H9 (cell line): ENCODE data around the gene MYO15A. TPM values are rescaled to one million over a fixed set of nuclear protein-coding genes. Genes with fewer than 3 reads are reported as not detected.
A peak's percentile ranks its signal among the peaks of the same experiment; 100 is the strongest.

ENCODE experiments used
- DNase-seq: peaks from one replicate; pipeline ENCODE4 v3.0.0-alpha.2; 2017
- H2AFZ ChIP-seq: one replicate; pipeline ENCODE4 v1.6.1; 2013; ENCODE audit warnings: mild to moderate bottlenecking, low read length, control low read depth, moderate library complexity
- H2AK5ac ChIP-seq: 2 replicates; pipeline ENCODE4 v1.6.1; 2013; ENCODE audit warnings: low read length, control low read depth, mixed read lengths; ENCODE audit not compliant: insufficient read length
- H2BK120ac ChIP-seq: one replicate; pipeline ENCODE4 v1.6.1; 2013; ENCODE audit warnings: low read depth, mild to moderate bottlenecking, low read length, control low read depth, inconsistent platforms; ENCODE audit not compliant: poor library complexity, severe bottlenecking
- H2BK12ac ChIP-seq: 2 replicates; pipeline ENCODE4 v1.6.1; 2013; ENCODE audit warnings: low read length, control low read depth, mixed read lengths, low read depth; ENCODE audit not compliant: insufficient read length
- H2BK15ac ChIP-seq: 2 replicates; pipeline ENCODE4 v1.6.1; 2013; ENCODE audit warnings: low read depth, low read length, control low read depth
- H2BK20ac ChIP-seq: one replicate; pipeline ENCODE4 v1.6.1; 2013; ENCODE audit warnings: low read depth, mild to moderate bottlenecking, low read length, control low read depth, inconsistent platforms; ENCODE audit not compliant: poor library complexity, severe bottlenecking
- H2BK5ac ChIP-seq: 2 replicates; pipeline ENCODE4 v1.6.1; 2013; ENCODE audit warnings: low read length, control low read depth, mixed read lengths; ENCODE audit not compliant: insufficient read length
- H3K14ac ChIP-seq: 2 replicates; pipeline ENCODE4 v1.6.1; 2013; ENCODE audit warnings: low read length, control low read depth; ENCODE audit not compliant: insufficient read depth
- H3K18ac ChIP-seq: 2 replicates; pipeline ENCODE4 v1.6.1; 2013; ENCODE audit warnings: low read depth, mild to moderate bottlenecking, mixed read lengths, low read length, control low read depth; ENCODE audit not compliant: insufficient read length
- H3K23ac ChIP-seq: 2 replicates; pipeline ENCODE4 v1.6.1; 2013; ENCODE audit warnings: low read length, control low read depth, mixed read lengths, low read depth; ENCODE audit not compliant: insufficient read length
- H3K23me2 ChIP-seq: 2 replicates; pipeline ENCODE4 v1.6.1; 2013; ENCODE audit warnings: low read depth, mild to moderate bottlenecking, mixed read lengths, low read length, control low read depth; ENCODE audit not compliant: insufficient read length, poor library complexity, severe bottlenecking
- H3K27ac ChIP-seq: 2 replicates; pipeline ENCODE4 v1.5.1; 2013; ENCODE audit warnings: low read length, control low read depth, mixed read lengths, low read depth; ENCODE audit not compliant: insufficient read length
- H3K27me3 ChIP-seq: 2 replicates; pipeline ENCODE4 v1.6.1; 2013; ENCODE audit warnings: low read length, control low read depth, inconsistent platforms; ENCODE audit not compliant: insufficient read depth
- H3K4ac ChIP-seq: 2 replicates; pipeline ENCODE4 v1.6.1; 2013; ENCODE audit warnings: low read depth, mild to moderate bottlenecking, control low read depth, inconsistent platforms, low read length, moderate library complexity
- H3K4me1 ChIP-seq: 2 replicates; pipeline ENCODE4 v1.6.1; 2013; ENCODE audit warnings: low read length, control low read depth, inconsistent platforms; ENCODE audit not compliant: insufficient read depth
- H3K4me2 ChIP-seq: 2 replicates; pipeline ENCODE4 v1.6.1; 2013; ENCODE audit warnings: low read length, control low read depth, mixed read lengths; ENCODE audit not compliant: insufficient read length, insufficient read depth
- H3K56ac ChIP-seq: 2 replicates; pipeline ENCODE4 v1.6.1; 2013; ENCODE audit warnings: low read depth, mild to moderate bottlenecking, mixed read lengths, low read length, control low read depth; ENCODE audit not compliant: insufficient read length
- H3K79me1 ChIP-seq: 2 replicates; pipeline ENCODE4 v1.6.1; 2013; ENCODE audit warnings: low read depth, mild to moderate bottlenecking, moderate library complexity, low read length, control low read depth, inconsistent platforms; ENCODE audit not compliant: insufficient read depth, poor library complexity, severe bottlenecking
- H3K79me2 ChIP-seq: 2 replicates; pipeline ENCODE4 v1.6.1; 2013; ENCODE audit warnings: low read length, control low read depth, inconsistent platforms; ENCODE audit not compliant: insufficient read depth
- H3K9ac ChIP-seq: 2 replicates; pipeline ENCODE4 v1.6.1; 2013; ENCODE audit warnings: low read length, control low read depth, mixed read lengths; ENCODE audit not compliant: insufficient read length; ENCODE audit errors: extremely low read depth
- H3K9me3 ChIP-seq: one replicate; pipeline ENCODE4 v1.6.1; 2013; ENCODE audit warnings: low read depth, low read length, inconsistent platforms; ENCODE audit not compliant: control insufficient read depth
- H3T11ph ChIP-seq: one replicate; pipeline ENCODE4 v1.6.1; 2013; ENCODE audit warnings: mild to moderate bottlenecking, low read length, control low read depth, inconsistent platforms
- H4K20me1 ChIP-seq: one replicate; pipeline ENCODE4 v1.6.1; 2013; ENCODE audit not compliant: control insufficient read depth, insufficient read length, insufficient read depth
- H4K5ac ChIP-seq: 2 replicates; pipeline ENCODE4 v1.6.1; 2013; ENCODE audit warnings: low read depth, mild to moderate bottlenecking, mixed read lengths, low read length, control low read depth; ENCODE audit not compliant: insufficient read length
- H4K8ac ChIP-seq: replicated peaks from 2 replicates; pipeline ENCODE4 v1.6.1; 2013; ENCODE audit warnings: low read length, control low read depth, mixed read lengths, low read depth; ENCODE audit not compliant: insufficient read length
- H4K91ac ChIP-seq: 2 replicates; pipeline ENCODE4 v1.6.1; 2013; ENCODE audit warnings: low read depth, mild to moderate bottlenecking, moderate library complexity, mixed read lengths, low read length, control low read depth; ENCODE audit not compliant: insufficient read length
- H3K27ac Mint-ChIP-seq, 3 experiments: 2 replicates in 2 of 3; 3 replicates in 1 of 3; pipeline ENCODE4 v1.8.0; 2020 to 2021; ENCODE audit warnings: mixed read lengths in 3 of 3, mild to moderate bottlenecking in 1 of 3, moderate library complexity in 1 of 3
- H3K27me3 Mint-ChIP-seq: 2 replicates; pipeline ENCODE4 v1.8.0; 2021; ENCODE audit warnings: low read depth, mild to moderate bottlenecking, moderate library complexity, mixed read lengths
- H3K36me3 Mint-ChIP-seq, 3 experiments: 2 replicates in 2 of 3; 3 replicates in 1 of 3; pipeline ENCODE4 v1.8.0; 2020 to 2021; ENCODE audit warnings: low read depth in 3 of 3, mixed read lengths in 3 of 3; ENCODE audit not compliant: insufficient read depth in 1 of 3
- H3K4me1 Mint-ChIP-seq, 2 experiments: 2 replicates each; pipeline ENCODE4 v1.8.0; 2020; ENCODE audit warnings: mixed read lengths in 2 of 2
- H3K4me3 Mint-ChIP-seq, 2 experiments: 2 replicates in 1 of 2; 3 replicates in 1 of 2; pipeline ENCODE4 v1.8.0; 2020 to 2021; ENCODE audit warnings: mild to moderate bottlenecking in 2 of 2, mixed read lengths in 2 of 2, moderate library complexity in 1 of 2
- H3K9me3 Mint-ChIP-seq, 2 experiments: 2 replicates in 1 of 2; 3 replicates in 1 of 2; pipeline ENCODE4 v1.8.0; 2020; ENCODE audit warnings: mild to moderate bottlenecking in 2 of 2, mixed read lengths in 2 of 2, moderate library complexity in 1 of 2
- WGBS: extraction: QIAGEN DNeasy Blood & Tissue Kit; methylation state at CpG from one replicate; pipeline ENCODE4 v1.1.7; 2013; ENCODE audit warnings: missing lambda C conversion rate, low lambda C conversion rate, mixed read lengths; ENCODE audit not compliant: insufficient read length; ENCODE audit errors: extremely low coverage; 5-methylcytosine and 5-hydroxymethylcytosine counted together
- total RNA-seq: library from RNA; stranded (reverse); gene quantifications from 2 replicates; pipeline ENCODE4 v1.2.1, GENCODE V29; 2021
- TF ChIP-seq, protein P1 (sequence below): fragments of 200-600 bp; sonication (generic); conservative IDR thresholded peaks from 3 replicates; pipeline ENCODE4 v1.8.0; 2021; ENCODE audit warnings: antibody characterized with exemption, mild to moderate bottlenecking

Gene MYO15A
- total RNA-seq, 1 experiment from 2014 or later: 2.5 TPM

DNA sequence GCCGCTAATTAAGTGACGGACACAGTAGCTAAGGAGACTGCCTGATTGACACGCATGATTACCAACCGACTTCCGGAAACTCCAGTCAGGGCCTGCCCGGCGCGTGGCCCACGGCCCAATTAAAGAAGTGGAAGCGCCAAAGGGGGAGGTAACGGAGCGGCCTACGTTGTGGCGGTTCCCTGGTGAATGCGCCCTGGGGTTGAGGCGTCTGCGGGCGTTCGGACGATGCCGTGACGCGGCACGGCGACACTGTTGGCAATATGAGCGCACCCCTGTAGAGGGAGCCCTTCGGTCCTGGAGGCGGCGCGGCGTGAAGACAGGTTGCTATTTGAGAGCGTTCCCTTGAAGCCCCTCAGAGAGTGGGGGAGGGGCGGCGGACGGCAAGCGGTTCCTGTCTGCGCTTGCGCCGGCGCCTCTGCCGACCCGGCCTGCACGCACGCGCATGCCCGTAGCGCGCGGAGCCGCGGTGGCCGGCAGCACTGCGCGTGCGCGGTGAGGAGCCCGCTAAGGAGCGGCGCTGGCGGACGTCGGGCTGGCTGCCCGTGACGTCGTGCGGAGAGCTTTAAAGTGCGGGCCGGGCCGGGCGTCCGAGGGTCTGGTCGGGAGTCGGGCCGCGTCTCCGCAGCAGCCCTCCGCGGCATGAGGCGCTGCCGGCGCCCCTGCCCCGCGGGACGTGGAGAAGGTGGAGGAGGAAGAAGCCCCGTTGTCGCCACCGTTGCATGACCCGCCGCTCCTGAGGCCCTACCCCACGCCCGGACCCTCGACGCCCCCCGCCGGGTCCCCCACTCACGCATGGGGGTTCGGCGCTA lies 75.0 kb downstream of the MYO15A start, which contains the start of gene ALKBH5:
Gene ALKBH5, plus strand, starts transcription at position 495 of the 809 bp plus-strand sequence. CDS start 416 bp downstream, outside the sequence.
- Histone ChIP-seq H2BK15ac (no peak within 1 kb of the TSS), H3T11ph (no peak within 1 kb of the TSS), H2BK5ac (no peak within 1 kb of the TSS), H3K18ac (peak within 1 kb of the TSS; percentile 81), H3K4me1 (peaks cover 9% of the 10 kb centered on the region; the same call in 1 of the 2 replicates), H3K9me3 (no peaks in the 10 kb centered on the region), H2AK5ac (no peak within 1 kb of the TSS), H2BK12ac (no peak within 1 kb of the TSS), H4K20me1 (no peaks in the 10 kb centered on the region), H3K4ac (no peak within 1 kb of the TSS; the same call in 1 of the 2 replicates), H3K27ac (peak within 1 kb of the TSS; percentile 62), H3K9ac (peak within 1 kb of the TSS; percentile 68), H3K27me3 (no peaks in the 10 kb centered on the region), H2AFZ (no peak within 1 kb of the TSS), H4K5ac (no peak within 1 kb of the TSS), H3K23ac (no peak within 1 kb of the TSS), H3K14ac (peak within 1 kb of the TSS; percentile 91), H3K56ac (no peak within 1 kb of the TSS), H4K91ac (no peak within 1 kb of the TSS), H2BK20ac (no peak within 1 kb of the TSS), H3K4me2 (peak within 1 kb of the TSS; percentile 72), H2BK120ac (no peak within 1 kb of the TSS), H3K79me2 (peaks cover 39% of the 10 kb centered on the region; the same call in 1 of the 2 replicates), H3K79me1 (peaks cover 12% of the 10 kb centered on the region), H4K8ac (no peak within 1 kb of the TSS), H3K23me2 (peaks cover 21% of the 10 kb centered on the region)
- Mint-ChIP-seq H3K27me3 (no peaks in the 10 kb centered on the region), H3K4me1 (peaks cover 50 to 54% of the 10 kb centered on the region in 2 experiments), H3K27ac (peak within 1 kb of the TSS; percentile 99 to 100 (median 99)), H3K9me3 (no peaks in the 10 kb centered on the region; a peak in 1 of 5 replicates), H3K36me3 (peaks cover 8 to 33% (median 20%) of the 10 kb centered on the region in 3 experiments; a peak in 6 of 7 replicates), H3K4me3 (peak within 1 kb of the TSS; percentile 92 to 95)
- TF ChIP-seq, protein P1, sequence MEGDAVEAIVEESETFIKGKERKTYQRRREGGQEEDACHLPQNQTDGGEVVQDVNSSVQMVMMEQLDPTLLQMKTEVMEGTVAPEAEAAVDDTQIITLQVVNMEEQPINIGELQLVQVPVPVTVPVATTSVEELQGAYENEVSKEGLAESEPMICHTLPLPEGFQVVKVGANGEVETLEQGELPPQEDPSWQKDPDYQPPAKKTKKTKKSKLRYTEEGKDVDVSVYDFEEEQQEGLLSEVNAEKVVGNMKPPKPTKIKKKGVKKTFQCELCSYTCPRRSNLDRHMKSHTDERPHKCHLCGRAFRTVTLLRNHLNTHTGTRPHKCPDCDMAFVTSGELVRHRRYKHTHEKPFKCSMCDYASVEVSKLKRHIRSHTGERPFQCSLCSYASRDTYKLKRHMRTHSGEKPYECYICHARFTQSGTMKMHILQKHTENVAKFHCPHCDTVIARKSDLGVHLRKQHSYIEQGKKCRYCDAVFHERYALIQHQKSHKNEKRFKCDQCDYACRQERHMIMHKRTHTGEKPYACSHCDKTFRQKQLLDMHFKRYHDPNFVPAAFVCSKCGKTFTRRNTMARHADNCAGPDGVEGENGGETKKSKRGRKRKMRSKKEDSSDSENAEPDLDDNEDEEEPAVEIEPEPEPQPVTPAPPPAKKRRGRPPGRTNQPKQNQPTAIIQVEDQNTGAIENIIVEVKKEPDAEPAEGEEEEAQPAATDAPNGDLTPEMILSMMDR: peak; percentile 52; the same call in 2 of the 3 replicates
- no CpG with 5 or more reads among the region's 98 CpGs for WGBS
- peak; percentile 100 for DNase-seq
